ENCODE data around the gene MAP2K5. TPM values are rescaled to one million over a fixed set of nuclear protein-coding genes. Genes with fewer than 3 reads are reported as not detected.

MAP2K5 gene
- total RNA-seq, 1 experiment from 2014 or later: 3.2 TPM

- Histone ChIP-seq H3K27me3 (ENCODE audit: control insufficient read depth, insufficient read depth, low read length) (peaks cover 30% of the 10 kb centered on the region), H3K4me3 (ENCODE audit: insufficient read depth, low read depth, low read length) (no peak overlapping the region; the same call in 1 of the 2 replicates), H3K36me3 (replicated peaks; ENCODE audit: control insufficient read depth, insufficient read depth, low read length) (no peaks in the 10 kb centered on the region)
- DNase-seq: no peak
Observed at GRCh38 chr15:67841513-67841762, 298.9 kb downstream of the MAP2K5 start.

DNA sequence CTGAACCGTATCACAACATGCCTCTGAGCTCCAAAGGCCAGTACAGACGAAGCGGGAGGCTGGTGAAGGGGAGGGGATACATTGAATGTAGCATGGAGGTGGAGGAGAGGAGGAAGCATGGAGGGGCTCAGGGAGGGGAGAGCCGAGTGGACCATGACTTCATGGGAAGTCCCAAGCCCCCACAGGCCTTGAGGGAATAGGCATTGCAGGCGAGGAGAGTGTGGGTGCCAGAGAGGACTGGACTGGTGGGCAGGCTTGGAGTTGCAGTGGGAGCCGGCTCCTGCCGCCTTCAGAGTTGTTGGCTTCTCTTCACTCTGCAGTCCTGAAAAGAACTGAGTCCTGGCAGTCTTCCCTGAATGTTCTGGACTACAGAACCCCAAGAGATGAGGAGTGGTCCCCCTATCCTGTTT is 300.6 kb downstream of the MAP2K5 start:
- no peak for DNase-seq
- H3K36me3 ChIP-seq (replicated peaks; ENCODE audit: control insufficient read depth, insufficient read depth, low read length): no peaks in the 10 kb centered on the region
- no peak overlapping the region for H3K4me3 ChIP-seq (ENCODE audit: insufficient read depth, low read depth, low read length)
- H3K27me3 ChIP-seq (ENCODE audit: control insufficient read depth, insufficient read depth, low read length): peaks cover 13% of the 10 kb centered on the region

GRCh38 chr15:67843571-67844387 is 301.3 kb downstream of the MAP2K5 start:
- H3K27me3 ChIP-seq (ENCODE audit: control insufficient read depth, insufficient read depth, low read length): peaks cover 6% of the 10 kb centered on the region
- H3K4me3 ChIP-seq (ENCODE audit: insufficient read depth, low read depth, low read length): no peak overlapping the region
- DNase-seq: peak; percentile 54

DNA sequence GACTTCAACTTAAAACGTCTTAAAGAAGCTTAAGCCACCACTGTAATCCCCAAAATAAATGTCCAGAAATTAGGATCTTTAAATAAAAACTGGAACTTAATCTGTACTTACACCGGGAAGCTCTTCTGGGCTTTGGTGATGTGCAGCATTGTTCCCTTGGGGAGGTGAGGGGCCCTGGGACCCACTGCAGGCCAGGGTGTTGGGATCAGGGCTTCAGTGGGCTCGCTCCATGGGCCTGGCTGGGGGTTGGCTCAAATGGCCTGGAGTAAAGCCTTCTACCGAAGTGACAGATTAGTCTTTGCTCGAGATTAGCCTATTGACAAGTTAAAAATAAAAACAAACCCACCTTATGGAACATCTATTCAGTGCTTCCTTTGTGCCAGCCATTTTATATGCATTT is 303.5 kb downstream of the MAP2K5 start:
- Histone ChIP-seq H3K4me3 (ENCODE audit: insufficient read depth, low read depth, low read length) (no peak overlapping the region), H3K27me3 (ENCODE audit: control insufficient read depth, insufficient read depth, low read length) (peaks cover 2% of the 10 kb centered on the region), H3K36me3 (replicated peaks; ENCODE audit: control insufficient read depth, insufficient read depth, low read length) (no peaks in the 10 kb centered on the region)
- no peak for DNase-seq

More at GRCh38 chr15:67843571-67844387, 301.3 kb downstream of the MAP2K5 start:
- H3K36me3 ChIP-seq (replicated peaks; ENCODE audit: control insufficient read depth, insufficient read depth, low read length): no peaks in the 10 kb centered on the region

DNA sequence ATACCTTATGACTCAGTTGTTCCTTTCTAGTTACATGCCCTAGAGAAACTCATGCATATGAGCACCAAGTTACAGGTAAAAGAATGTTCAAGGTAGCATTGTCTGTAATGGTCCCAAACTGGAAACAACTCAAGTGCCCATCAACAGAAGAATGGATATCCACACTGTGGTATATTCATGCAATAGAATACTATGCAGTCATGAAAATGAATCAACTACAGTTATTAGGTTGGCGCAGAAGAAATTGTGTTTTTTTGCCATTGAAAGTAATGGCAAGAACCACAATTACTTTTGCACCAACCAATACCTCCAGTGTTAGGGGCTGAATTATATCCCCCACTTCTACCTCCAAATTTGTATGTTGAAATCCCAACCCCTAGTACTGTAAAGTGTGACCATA is 307.0 kb downstream of the MAP2K5 start:
- Histone ChIP-seq H3K36me3 (replicated peaks; ENCODE audit: control insufficient read depth, insufficient read depth, low read length) (no peaks in the 10 kb centered on the region), H3K27me3 (ENCODE audit: control insufficient read depth, insufficient read depth, low read length) (no peaks in the 10 kb centered on the region), H3K4me3 (ENCODE audit: insufficient read depth, low read depth, low read length) (no peak overlapping the region)
- DNase-seq: no peak

GRCh38 chr15:67850336-67850735 is 307.8 kb downstream of the MAP2K5 start:
- Histone ChIP-seq H3K36me3 (replicated peaks; ENCODE audit: control insufficient read depth, insufficient read depth, low read length) (no peaks in the 10 kb centered on the region), H3K27me3 (ENCODE audit: control insufficient read depth, insufficient read depth, low read length) (no peaks in the 10 kb centered on the region)

DNA sequence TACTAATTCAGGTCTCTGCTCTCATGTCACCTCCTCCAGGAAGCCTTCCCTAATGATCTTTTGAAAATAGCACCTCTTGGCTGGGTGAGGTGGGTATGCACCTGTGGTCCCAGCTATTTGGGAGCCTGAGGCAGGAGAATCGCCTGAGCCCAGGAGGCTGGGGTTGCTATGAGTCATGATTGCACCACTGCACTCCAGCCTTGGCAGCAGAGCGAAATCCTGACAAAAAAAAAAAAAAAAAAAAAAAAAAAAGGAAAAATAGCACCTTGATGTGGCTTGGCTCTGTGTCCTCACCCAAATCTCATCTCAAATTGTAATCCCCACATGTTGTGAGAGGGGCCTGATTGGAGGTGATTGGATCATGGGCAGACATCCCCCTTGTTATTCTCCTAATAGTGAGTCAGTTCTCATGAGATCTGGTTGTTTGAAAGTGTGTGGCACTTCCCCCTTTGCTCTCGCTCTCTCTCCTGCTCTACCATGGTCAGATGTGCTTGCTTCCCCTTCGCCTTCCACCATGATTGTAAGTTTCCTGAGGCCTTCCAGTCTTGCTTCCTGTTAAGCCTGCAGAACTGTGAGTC is 308.6 kb downstream of the MAP2K5 start:
- no peak for DNase-seq
- H3K27me3 ChIP-seq (ENCODE audit: control insufficient read depth, insufficient read depth, low read length): no peaks in the 10 kb centered on the region

More at GRCh38 chr15:67850336-67850735, 307.8 kb downstream of the MAP2K5 start:
- no peak overlapping the region for H3K4me3 ChIP-seq (ENCODE audit: insufficient read depth, low read depth, low read length)
- no peak for DNase-seq

DNA sequence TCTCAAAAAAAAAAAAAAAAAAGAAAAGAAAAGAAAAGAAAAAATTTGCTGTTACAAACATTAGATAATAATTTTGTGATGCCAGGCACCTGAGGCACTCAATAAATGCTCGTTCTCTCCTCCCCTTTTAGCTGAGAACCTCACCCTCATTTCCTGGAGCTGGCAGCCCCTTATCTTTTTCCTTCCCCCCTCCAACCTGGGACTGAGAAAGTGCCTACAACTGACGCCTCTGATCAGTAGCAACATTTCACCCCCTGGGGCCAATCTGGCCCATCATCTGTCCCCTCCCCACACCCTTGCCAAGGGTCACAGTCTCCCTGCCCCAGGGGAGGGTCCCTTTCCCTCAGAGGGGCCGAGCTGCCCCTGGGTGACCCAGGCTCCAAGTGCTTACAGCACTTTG is 309.9 kb downstream of the MAP2K5 start:
- no peaks in the 10 kb centered on the region for H3K27me3 ChIP-seq (ENCODE audit: control insufficient read depth, insufficient read depth, low read length)
- H3K36me3 ChIP-seq (replicated peaks; ENCODE audit: control insufficient read depth, insufficient read depth, low read length): no peaks in the 10 kb centered on the region
- no peak for DNase-seq
- no peak overlapping the region for H3K4me3 ChIP-seq (ENCODE audit: insufficient read depth, low read depth, low read length)

More for the DNA sequence above, 308.6 kb downstream of the MAP2K5 start:
- no peaks in the 10 kb centered on the region for H3K36me3 ChIP-seq (replicated peaks; ENCODE audit: control insufficient read depth, insufficient read depth, low read length)
- H3K4me3 ChIP-seq (ENCODE audit: insufficient read depth, low read depth, low read length): no peak overlapping the region

DNA sequence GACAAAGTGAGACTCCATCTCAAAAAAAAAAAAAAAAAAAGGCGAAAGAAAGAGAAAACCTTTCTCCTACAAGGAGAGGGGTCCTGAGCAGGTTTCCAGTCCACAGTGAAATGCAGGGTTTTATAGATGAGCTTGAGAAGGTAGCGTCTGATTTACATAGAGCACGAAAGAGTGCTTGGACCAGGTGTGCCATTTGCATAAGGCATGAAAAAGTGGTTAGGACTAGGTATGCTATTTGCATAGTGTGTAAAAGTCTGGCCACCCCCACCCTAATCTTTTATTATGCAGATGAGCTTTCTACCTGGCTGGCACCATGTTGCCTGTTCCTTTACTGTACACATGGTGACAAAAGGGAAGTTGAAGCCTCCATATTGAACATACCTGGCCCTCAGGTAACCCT is 311.0 kb downstream of the MAP2K5 start:
- no peak for DNase-seq
- no peak overlapping the region for H3K4me3 ChIP-seq (ENCODE audit: insufficient read depth, low read depth, low read length)

DNA sequence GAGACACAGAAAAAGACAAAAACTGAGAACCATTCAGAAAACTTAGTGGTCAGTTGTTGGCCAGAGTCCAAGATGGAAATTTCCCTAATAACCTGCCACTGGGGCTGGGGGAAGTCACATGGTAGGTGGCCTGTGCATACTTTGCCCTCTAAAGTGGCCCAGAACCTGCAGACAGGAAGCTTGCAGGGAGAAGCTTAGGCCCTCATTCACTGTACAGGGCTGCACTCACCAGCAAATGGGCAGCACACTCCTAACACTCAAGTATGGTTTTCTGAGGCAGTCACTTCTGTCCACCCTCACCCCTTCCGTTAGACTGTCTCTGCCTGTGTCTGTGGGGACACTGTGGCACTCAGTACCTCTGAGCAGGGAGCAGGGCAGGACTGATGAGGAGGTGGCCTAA is 311.9 kb downstream of the MAP2K5 start:
- DNase-seq: no peak
- Histone ChIP-seq H3K27me3 (ENCODE audit: control insufficient read depth, insufficient read depth, low read length) (no peaks in the 10 kb centered on the region), H3K36me3 (replicated peaks; ENCODE audit: control insufficient read depth, insufficient read depth, low read length) (no peaks in the 10 kb centered on the region), H3K4me3 (ENCODE audit: insufficient read depth, low read depth, low read length) (no peak overlapping the region)

More for the DNA sequence above, 311.0 kb downstream of the MAP2K5 start:
- no peaks in the 10 kb centered on the region for H3K36me3 ChIP-seq (replicated peaks; ENCODE audit: control insufficient read depth, insufficient read depth, low read length)
- no peaks in the 10 kb centered on the region for H3K27me3 ChIP-seq (ENCODE audit: control insufficient read depth, insufficient read depth, low read length)

DNA sequence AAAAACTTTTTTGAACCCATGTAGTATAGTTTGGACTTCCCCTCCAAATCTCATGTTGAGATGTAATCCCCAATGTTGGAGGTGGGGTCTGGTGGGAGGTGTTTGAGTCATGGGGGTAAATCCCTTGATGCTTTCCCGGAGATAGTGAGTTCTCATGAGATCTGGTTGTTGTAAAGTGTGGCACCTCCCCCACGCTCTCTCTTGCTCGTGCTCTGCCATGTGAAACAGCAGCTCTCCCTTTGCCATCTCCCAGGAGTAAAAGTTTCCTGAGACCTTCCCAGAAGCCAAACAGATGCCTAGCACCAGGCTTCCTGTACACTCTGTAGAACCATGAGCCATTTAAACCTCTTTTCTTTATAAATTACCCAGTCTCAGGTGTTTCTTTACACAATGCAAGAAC is 313.3 kb downstream of the MAP2K5 start:
- H3K4me3 ChIP-seq (ENCODE audit: insufficient read depth, low read depth, low read length): no peak overlapping the region
- H3K36me3 ChIP-seq (replicated peaks; ENCODE audit: control insufficient read depth, insufficient read depth, low read length): no peaks in the 10 kb centered on the region
- DNase-seq: no peak
- H3K27me3 ChIP-seq (ENCODE audit: control insufficient read depth, insufficient read depth, low read length): no peaks in the 10 kb centered on the region

Other genes with a start within 250 kb of the MAP2K5 start
- gene C15orf61, start 21.6 kb upstream of the MAP2K5 start, total RNA-seq (2014; rRNA removed; shearing (Covaris generic)): 1.1 TPM in 2 replicates

Measured in H7 (cell line).